Right ventricle myocardium superior (tissue), 1 donor: ENCODE results near the gene HRH1. TPM values are rescaled to one million over a fixed set of nuclear protein-coding genes. Genes with fewer than 3 reads are reported as not detected.

Source experiments
- total RNA-seq: library from RNA; stranded (reverse); fragmentation: NEBNext Ultra II Directional; extraction: Animal tissue kit (Norgen Biotek cat#: 25700); gene quantifications from one replicate; pipeline ENCODE4 v1.2.1, GENCODE V29; 2021
- donor health status: DM: no; HTN: yes; CAD: no; lungs with severe emphysema.

HRH1 gene
- total RNA-seq, 1 donor from 2014 or later: 1.3 TPM

Other genes starting within 250 kb of the HRH1 start
- 0.73 TPM for gene SLC6A1, start 161.7 kb upstream of the HRH1 start, total RNA-seq
- gene ATG7, start 117.9 kb downstream of the HRH1 start, total RNA-seq: 15.6 TPM